IMR-90 (cell line): ENCODE results near the gene LBHD2. TPM values are rescaled to one million over a fixed set of nuclear protein-coding genes. Genes with fewer than 3 reads are reported as not detected.

Experiments
- ATAC-seq: fragments of 200-7000 bp; cut with Tn5 transposase; 2 replicates; pipeline ENCODE4 v1.9.1; 2020; ENCODE audit warnings: low read depth, mild to moderate bottlenecking, moderate library complexity
- BruUV-seq: library from RNA; stranded (reverse); fragments of 400-500 nt; replicated peaks from 2 replicates; lab custom pipeline; 2021; lab: Mats Ljungman, UMichigan
- CTCF ChIA-PET: fragments of 300-600 bp; formaldehyde crosslinking; extraction: SDS; loops from one replicate; lab custom pipeline; 2021; ENCODE audit warnings: antibody characterized with exemption; lab: Yijun Ruan, JAX
- POLR2A ChIA-PET: fragments of 300-600 bp; sonication (Branson Sonifier 250); formaldehyde crosslinking; loops from one replicate; lab custom pipeline; 2022; ENCODE audit warnings: antibody characterized with exemption; ENCODE audit not compliant: unreplicated experiment; lab: Charles Lee
- DNase-seq: peaks from one replicate; pipeline ENCODE4 v3.0.0; 2013
- H2AFZ ChIP-seq: replicated peaks from 2 replicates; pipeline ENCODE3; 2013; ENCODE audit warnings: low read length, mild to moderate bottlenecking; ENCODE audit not compliant: poor library complexity
- H2AK5ac ChIP-seq: 2 replicates; pipeline ENCODE4 v1.6.1; 2013; ENCODE audit warnings: low read depth, low read length, inconsistent platforms
- H2AK9ac ChIP-seq: replicated peaks from 2 replicates; pipeline ENCODE3; 2013; ENCODE audit warnings: mild to moderate bottlenecking, low read depth, low read length, moderate library complexity; ENCODE audit not compliant: poor library complexity
- H2BK120ac ChIP-seq: 2 replicates; pipeline ENCODE4 v1.6.1; 2013; ENCODE audit warnings: low read depth, low read length, inconsistent platforms
- H2BK15ac ChIP-seq: 3 replicates; pipeline ENCODE4 v1.6.1; 2013; ENCODE audit warnings: low read depth, low read length, inconsistent platforms
- H2BK20ac ChIP-seq: 2 replicates; pipeline ENCODE4 v1.6.1; 2013; ENCODE audit warnings: low read depth, mild to moderate bottlenecking, inconsistent platforms, low read length, moderate library complexity
- H2BK5ac ChIP-seq: 2 replicates; pipeline ENCODE4 v1.6.1; 2013; ENCODE audit warnings: mild to moderate bottlenecking, low read depth, low read length, inconsistent platforms; ENCODE audit not compliant: poor library complexity, severe bottlenecking
- H3K14ac ChIP-seq: replicated peaks from 2 replicates; pipeline ENCODE4 v1.6.1; 2013; ENCODE audit warnings: low read depth, low read length, inconsistent platforms
- H3K18ac ChIP-seq: 2 replicates; pipeline ENCODE4 v1.6.1; 2013; ENCODE audit warnings: low read depth, low read length, control low read depth
- H3K23ac ChIP-seq: 2 replicates; pipeline ENCODE4 v1.6.1; 2013; ENCODE audit warnings: low read depth, low read length, inconsistent platforms
- H3K27ac ChIP-seq: 2 replicates; pipeline ENCODE4 v1.5.1; 2013; ENCODE audit warnings: mild to moderate bottlenecking, control low read depth, low read length; ENCODE audit not compliant: insufficient read depth
- H3K27me3 ChIP-seq: 2 replicates; pipeline ENCODE4 v1.6.1; 2013; ENCODE audit warnings: low read length; ENCODE audit not compliant: control insufficient read depth, insufficient read depth
- H3K36me3 ChIP-seq: 2 replicates; pipeline ENCODE4 v1.6.1; 2013; ENCODE audit warnings: low read length, mixed read lengths; ENCODE audit not compliant: control insufficient read depth, insufficient read depth
- H3K4ac ChIP-seq: 2 replicates; pipeline ENCODE4 v1.6.1; 2013; ENCODE audit warnings: low read depth, low read length, inconsistent platforms
- H3K4me1 ChIP-seq: 2 replicates; pipeline ENCODE4 v1.6.1; 2013; ENCODE audit warnings: low read length, mixed read lengths; ENCODE audit not compliant: control insufficient read depth, insufficient read depth
- H3K4me2 ChIP-seq: 2 replicates; pipeline ENCODE4 v1.6.1; 2013; ENCODE audit warnings: low read depth, mild to moderate bottlenecking, control low read depth, low read length, moderate library complexity
- H3K4me3 ChIP-seq: 2 replicates; pipeline ENCODE4 v1.5.1; 2013; ENCODE audit warnings: low read depth, mild to moderate bottlenecking, control low read depth, low read length, moderate library complexity; ENCODE audit not compliant: insufficient read depth
- H3K56ac ChIP-seq: 2 replicates; pipeline ENCODE4 v1.6.1; 2013; ENCODE audit warnings: low read length, inconsistent platforms; ENCODE audit not compliant: insufficient read depth; ENCODE audit errors: extremely low read depth
- H3K79me1 ChIP-seq, 2 experiments: 2 replicates each; pipeline ENCODE4 v1.6.1; 2013; ENCODE audit warnings: low read length in 2 of 2, inconsistent platforms in 1 of 2, low read depth in 1 of 2
- H3K9ac ChIP-seq: 2 replicates; pipeline ENCODE4 v1.6.1; 2013; ENCODE audit warnings: low read depth, low read length, control low read depth
- H3K9me1 ChIP-seq: 2 replicates; pipeline ENCODE4 v1.6.1; 2013; ENCODE audit warnings: low read length, inconsistent platforms; ENCODE audit not compliant: insufficient read depth
- H3K9me3 ChIP-seq: 2 replicates; pipeline ENCODE4 v1.6.1; 2013; ENCODE audit warnings: low read length; ENCODE audit not compliant: control insufficient read depth, insufficient read depth
- H4K20me1 ChIP-seq: 2 replicates; pipeline ENCODE4 v1.6.1; 2013; ENCODE audit warnings: low read length, inconsistent platforms; ENCODE audit not compliant: insufficient read depth
- H4K5ac ChIP-seq: 2 replicates; pipeline ENCODE4 v1.6.1; 2013; ENCODE audit warnings: mild to moderate bottlenecking, low read depth, low read length, control low read depth
- H4K8ac ChIP-seq, 2 experiments: 2 replicates each; pipeline ENCODE4 v1.6.1; 2013; ENCODE audit warnings: low read depth in 2 of 2, low read length in 2 of 2, control low read depth in 1 of 2, inconsistent platforms in 1 of 2
- H4K91ac ChIP-seq: 2 replicates; pipeline ENCODE4 v1.6.1; 2013; ENCODE audit warnings: low read depth, low read length, inconsistent platforms; ENCODE audit not compliant: insufficient read depth
- CEBPB ChIP-seq: IDR thresholded peaks from 2 replicates; pipeline ENCODE4 v1.6.1; 2012; ENCODE audit warnings: low read depth, low read length, improper control_type of control experiment
- CHD1 ChIP-seq: IDR thresholded peaks from 2 replicates; pipeline ENCODE4 v1.6.1; 2012; ENCODE audit warnings: low read depth, low read length, improper control_type of control experiment
- FOS ChIP-seq: fragments of 150-350 bp; IDR thresholded peaks from 2 replicates; pipeline ENCODE4 v1.6.1; 2016; ENCODE audit warnings: low read depth, low read length
- RAD21 ChIP-seq: IDR thresholded peaks from 2 replicates; pipeline ENCODE4 v1.6.1; 2012; ENCODE audit warnings: low read length, improper control_type of control experiment
- RCOR1 ChIP-seq: IDR thresholded peaks from 2 replicates; pipeline ENCODE4 v1.6.1; 2012; ENCODE audit warnings: mild to moderate bottlenecking, low read length, improper control_type of control experiment; ENCODE audit not compliant: insufficient replicate concordance
- SMC3 ChIP-seq: fragments of 150-350 bp; IDR thresholded peaks from 2 replicates; pipeline ENCODE4 v1.6.1; 2016; ENCODE audit warnings: low read depth, mild to moderate bottlenecking, antibody characterized with exemption, low read length, moderate library complexity
- WGBS, 2 experiments: methylation state at CpG; one replicate each; pipeline versions ENCODE4 v1.1.5 to v1.1.7; 2013; ENCODE audit warnings: missing lambda C conversion rate in 2 of 2; ENCODE audit not compliant: insufficient read length in 1 of 2; ENCODE audit errors: extremely low coverage in 2 of 2; 5-methylcytosine and 5-hydroxymethylcytosine counted together
- dilution Hi-C: fragments of 300-500 bp; cut with HindIII; formaldehyde crosslinking; loops from one replicate; pipeline ENCODE4 v1.14.3; 2018; ENCODE audit warnings: low sequenced_read_pairs; ENCODE audit not compliant: unreplicated experiment
- in situ Hi-C: fragments of 300-500 bp; cut with MboI; formaldehyde crosslinking; loops from 3 replicates; pipeline ENCODE4 v1.14.3; 2019; ENCODE audit warnings: low sequenced_read_pairs, inconsistent platforms, mixed read lengths
- intact Hi-C: fragments of 100-400 bp; cut with micrococcal nuclease; formaldehyde crosslinking; loops from 2 replicates; pipeline ENCODE4 v1.10.0; 2022
- polyA plus RNA-seq, 3 experiments: library from polyadenylated mRNA; depleted of rRNA; stranded (reverse); fragments of >200 nt; gene quantifications; 2 replicates each; pipeline ENCODE4 v1.2.3, GENCODE V29; 2012; ENCODE audit warnings: low replicate concordance in 1 of 3
- total RNA-seq: library from RNA; depleted of rRNA; stranded (reverse); fragments of >200 nt; gene quantifications from 2 replicates; pipeline ENCODE4 v1.2.3, GENCODE V29; 2012

Gene LBHD2
- total and polyA plus RNA-seq, 2 of the 4 experiments (the other 2 are of a cell fraction): not detected

DNA sequence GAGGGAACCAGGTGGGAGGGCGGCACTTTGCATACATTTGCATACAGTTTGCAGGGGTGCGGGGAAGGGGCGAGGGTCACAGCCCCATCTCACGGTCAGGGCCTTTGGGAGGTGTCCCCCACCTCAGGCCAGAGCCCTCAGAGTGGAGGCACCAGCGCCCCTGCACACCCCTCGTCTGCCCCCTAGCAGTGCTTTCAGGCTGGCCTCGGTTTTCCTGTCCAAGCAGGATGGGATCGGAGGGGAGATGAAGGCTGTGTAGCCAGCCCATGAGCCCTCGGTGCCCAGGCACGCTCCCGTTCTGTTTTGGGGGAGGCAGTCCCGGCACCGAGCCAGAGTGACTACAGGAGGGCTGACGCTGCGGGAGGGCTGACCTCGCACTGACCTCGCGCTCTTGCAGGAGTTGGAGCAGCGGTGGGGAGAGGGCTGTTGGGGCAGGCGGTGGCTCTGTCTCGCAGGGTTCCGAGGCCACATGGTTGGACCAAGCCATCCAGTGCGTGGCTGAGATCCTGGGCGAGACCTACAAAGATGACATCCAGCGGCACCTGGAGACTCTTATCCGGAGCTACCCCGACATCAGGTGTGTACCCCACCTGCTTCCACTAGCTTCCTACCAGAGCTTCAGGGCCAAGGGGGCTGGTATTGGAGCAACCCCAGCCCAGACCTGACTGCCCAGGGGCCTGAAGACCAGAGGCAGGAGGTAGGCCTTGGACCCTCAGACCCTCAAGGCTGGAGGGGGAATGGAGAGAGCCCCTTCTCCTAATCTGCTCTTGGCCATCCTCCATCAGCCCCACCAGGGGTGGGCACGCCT lies 24.1 kb downstream of the LBHD2 start:
- no peak for TF ChIP-seq CEBPB
- no peak for TF ChIP-seq RCOR1
- no peak for TF ChIP-seq SMC3
- no peak for TF ChIP-seq CHD1
- TF ChIP-seq FOS: no peak
- no peak for TF ChIP-seq RAD21
- ATAC-seq (no peak), DNase-seq (no peak)
- H3K4ac ChIP-seq: peak overlapping the region; percentile 70
- H3K79me1 ChIP-seq: no peaks in the 10 kb centered on the region
- peak overlapping the region; percentile 58 for H2BK20ac ChIP-seq
- dilution Hi-C loops (no loop called here), in situ Hi-C loops (no loop called here), intact Hi-C loops (no loop called here)
- ChIA-PET POLR2A (no interaction called here), CTCF (no interaction called here)
- H3K4me2 ChIP-seq: no peak overlapping the region
- no peak overlapping the region; the same call in 1 of the 2 replicates for H3K9ac ChIP-seq
- peaks cover 33% of the 10 kb centered on the region for H3K4me1 ChIP-seq
- H2AFZ ChIP-seq: peak overlapping the region; percentile 67
- peak overlapping the region; percentile 78 for H4K91ac ChIP-seq
- peak overlapping the region; percentile 20 for H4K5ac ChIP-seq
- no peak overlapping the region for H3K4me3 ChIP-seq
- 71% methylated on average over 19 of the region's 28 CpGs; no CpG with 5 or more reads in 1 of the 2 experiments for WGBS, 2 experiments
- H3K14ac ChIP-seq: peak overlapping the region; percentile 71; the same call in 1 of the 2 replicates
- no TSS peak for BruUV-seq
- H3K27me3 ChIP-seq: peaks cover 16% of the 10 kb centered on the region
- H2BK120ac ChIP-seq: peak overlapping the region; percentile 72
- H4K20me1 ChIP-seq: no peaks in the 10 kb centered on the region
- H2AK5ac ChIP-seq: peak overlapping the region; percentile 95
- no peaks in the 10 kb centered on the region for H3K36me3 ChIP-seq
- H3K9me1 ChIP-seq: peaks cover 12% of the 10 kb centered on the region; the same call in 1 of the 2 replicates
- peak overlapping the region; percentile 71 for H3K18ac ChIP-seq
- peak overlapping the region; percentile 0; the same call in 1 of the 2 replicates for H3K23ac ChIP-seq
- H3K9me3 ChIP-seq: no peaks in the 10 kb centered on the region
- H2BK5ac ChIP-seq: peak overlapping the region; percentile 37
- H2AK9ac ChIP-seq: peak overlapping the region; percentile 29
- H4K8ac ChIP-seq: peak overlapping the region; percentile 60 to 89; a peak in 3 of 4 replicates
- H3K56ac ChIP-seq: no peak overlapping the region
- H3K27ac ChIP-seq: no peak overlapping the region; the same call in 1 of the 2 replicates
- H2BK15ac ChIP-seq: peak overlapping the region; percentile 81; the same call in 2 of the 3 replicates
